GM19372 (cell line): Measurements from ENCODE around the gene MGA.

ENCODE experiments used
- ATAC-seq: cut with Tn5 transposase; IDR thresholded peaks from one replicate; pipeline ENCODE4 v1.9.1; 2021; ENCODE audit warnings: mild to moderate bottlenecking, low read depth, moderate library complexity; ENCODE audit not compliant: unreplicated experiment

Gene MGA

DNA sequence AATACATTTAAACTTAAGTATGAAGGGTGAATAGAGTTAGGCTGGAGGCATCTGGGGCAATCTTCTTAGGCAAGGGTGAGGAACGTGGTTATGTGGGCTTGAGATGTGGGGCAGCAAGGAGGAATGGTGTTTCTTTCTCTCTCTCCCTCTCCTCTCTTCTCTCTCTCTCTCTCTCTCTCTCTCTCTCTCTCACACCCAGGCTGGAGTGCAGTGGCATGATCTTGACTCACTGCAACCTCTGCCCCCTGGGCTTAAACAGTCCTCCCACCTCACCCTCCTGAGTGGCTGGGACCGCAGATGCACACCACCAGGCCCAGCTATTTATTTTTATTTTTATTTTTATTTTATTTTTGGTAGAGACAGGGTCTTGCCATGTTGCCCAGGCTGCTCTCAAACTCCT lies 4.0 kb upstream of the MGA start:
- no peak for ATAC-seq

DNA sequence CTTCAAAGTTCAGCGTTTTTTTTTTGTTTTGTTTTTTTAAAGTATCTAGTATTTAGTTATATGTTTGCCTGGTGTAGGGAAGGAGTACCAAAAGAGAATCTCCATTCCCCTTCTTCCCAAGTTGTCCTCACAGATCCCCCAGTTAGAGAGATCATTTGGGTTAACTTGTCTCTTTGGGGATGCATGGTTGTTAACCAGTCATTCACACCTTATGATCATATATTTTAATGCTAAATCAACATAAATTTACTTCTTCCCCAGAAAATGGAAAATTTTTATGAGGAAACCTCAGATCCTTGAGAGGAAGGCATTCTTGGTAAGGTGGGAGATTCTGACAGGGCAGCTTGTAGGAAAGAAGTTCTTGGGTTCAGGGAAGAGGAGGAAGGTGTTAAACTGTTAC lies 1.5 kb upstream of the MGA start:
- no peak for ATAC-seq

DNA sequence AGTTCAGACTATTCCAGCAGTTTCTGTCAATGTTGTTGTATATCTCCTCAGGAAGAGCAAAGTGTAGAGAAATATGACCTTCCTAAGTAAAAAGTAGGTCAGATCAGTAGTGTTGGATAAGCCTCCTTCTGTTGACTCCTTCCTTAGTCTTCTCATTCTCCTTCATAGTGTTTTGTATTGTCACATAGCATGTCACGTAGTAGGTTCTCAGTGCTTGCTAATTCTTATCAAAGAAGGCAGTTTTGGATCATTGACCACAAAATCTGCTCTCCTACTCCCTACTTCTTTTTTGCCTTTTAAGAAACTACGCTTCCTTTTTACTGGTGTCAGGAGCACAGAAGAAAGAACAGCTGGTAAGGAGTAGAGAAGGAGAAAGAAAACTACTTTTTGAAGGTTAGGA lies 1.0 kb upstream of the MGA start:
- ATAC-seq, result no peak

DNA sequence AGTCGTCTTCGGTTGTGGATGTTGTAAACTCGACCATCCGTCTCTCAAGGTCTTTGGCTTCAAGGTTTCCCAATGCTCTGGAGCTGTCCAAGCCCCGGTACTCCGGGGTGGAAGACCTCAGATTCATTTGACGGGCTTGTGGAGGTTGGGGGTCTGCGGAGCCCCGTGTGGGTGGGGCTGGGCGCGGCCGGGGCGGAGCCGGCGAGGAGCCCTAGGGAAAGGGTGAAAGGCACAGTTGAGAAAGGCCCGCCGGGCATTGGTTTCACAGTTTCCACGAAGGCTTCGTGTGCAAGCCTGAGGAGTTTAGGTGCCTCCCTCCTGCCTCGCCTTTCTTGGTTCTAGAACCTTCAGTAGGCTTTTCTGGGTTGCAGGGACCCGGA lies 360 bp upstream of the MGA start:
- ATAC-seq, result no peak

DNA sequence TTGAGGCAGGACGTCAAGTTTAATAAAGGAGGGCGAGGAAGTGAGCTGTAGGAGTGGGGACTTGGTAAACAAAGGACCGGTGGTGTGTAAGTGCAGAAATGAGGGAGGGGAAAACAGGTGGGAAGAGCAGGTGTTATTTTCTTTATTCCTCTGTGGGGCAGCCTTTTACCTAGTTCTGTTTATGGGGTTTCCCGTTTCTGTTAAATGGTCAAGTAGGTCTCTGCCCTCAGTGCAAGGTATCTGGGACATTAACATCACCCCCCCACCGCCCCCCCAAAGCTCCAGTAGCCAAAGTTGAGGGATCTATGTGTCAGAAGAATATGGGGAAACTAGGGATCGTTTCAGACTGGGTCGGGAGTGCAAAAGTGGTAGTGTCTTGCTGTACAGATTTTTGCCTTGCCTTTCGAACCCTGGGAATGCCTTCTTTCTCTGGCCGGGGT lies 893 bp downstream of the MGA start:
- ATAC-seq, result no peak

DNA sequence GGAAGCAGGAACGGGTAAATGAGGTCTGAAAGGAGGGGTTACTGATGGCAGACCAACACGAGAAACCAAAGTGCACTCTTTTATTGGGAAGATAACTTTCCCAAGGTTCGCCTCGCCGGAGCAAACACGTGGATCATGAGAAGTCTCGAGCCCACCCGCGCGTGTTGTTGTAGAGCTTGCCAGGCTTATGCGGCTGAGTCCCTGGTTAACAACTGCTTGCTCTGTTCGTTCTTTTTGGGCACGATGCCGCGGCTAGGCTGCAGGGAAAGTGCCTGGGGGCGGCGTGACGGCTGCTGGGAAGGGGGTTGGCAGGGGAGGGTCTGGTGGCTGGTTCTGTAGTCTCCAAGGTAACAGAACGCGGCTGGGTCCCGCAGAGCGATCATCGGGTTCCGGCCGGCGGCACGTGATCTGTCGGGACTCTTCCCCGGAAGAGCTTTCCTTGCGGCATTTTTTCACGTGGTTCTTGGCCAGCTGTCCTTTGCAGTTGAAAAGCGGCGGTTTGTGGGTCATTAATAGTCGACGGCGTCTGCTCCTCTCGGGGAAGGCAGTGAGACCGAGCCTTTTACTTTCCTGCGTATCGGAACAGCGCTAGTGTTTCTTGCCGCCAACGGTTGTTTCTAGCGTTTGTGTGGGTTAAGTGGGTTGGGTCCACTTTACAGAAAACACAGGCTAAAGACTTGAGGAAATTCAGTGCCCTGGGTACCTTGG lies 1.5 kb downstream of the MGA start:
- no peak for ATAC-seq

DNA sequence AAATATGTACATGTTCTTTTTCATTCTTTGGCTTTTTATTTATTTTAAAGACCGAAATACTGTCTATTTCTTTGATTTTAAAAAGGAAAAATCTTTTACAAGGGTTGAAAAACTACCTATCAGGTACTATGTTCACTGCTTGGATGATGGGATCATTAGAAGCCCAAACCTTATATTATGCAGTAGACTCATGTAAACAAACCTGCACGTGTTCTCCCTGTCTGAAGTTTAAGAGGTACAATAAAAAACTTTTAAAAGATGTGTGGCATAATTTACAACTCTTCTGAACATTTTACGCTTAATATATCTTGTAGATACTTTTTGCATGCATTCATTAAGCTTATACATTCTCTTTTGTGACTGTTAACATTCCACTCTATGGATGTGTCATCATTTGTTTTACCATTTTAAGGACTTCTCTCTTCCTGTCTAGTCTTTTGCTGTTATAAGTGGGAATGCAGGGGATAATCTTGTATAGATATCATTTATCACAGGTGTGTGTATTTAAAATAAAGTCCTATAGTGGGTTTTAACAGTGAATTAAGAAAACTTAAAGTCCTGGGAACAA lies 6.2 kb downstream of the MGA start:
- no peak for ATAC-seq

DNA sequence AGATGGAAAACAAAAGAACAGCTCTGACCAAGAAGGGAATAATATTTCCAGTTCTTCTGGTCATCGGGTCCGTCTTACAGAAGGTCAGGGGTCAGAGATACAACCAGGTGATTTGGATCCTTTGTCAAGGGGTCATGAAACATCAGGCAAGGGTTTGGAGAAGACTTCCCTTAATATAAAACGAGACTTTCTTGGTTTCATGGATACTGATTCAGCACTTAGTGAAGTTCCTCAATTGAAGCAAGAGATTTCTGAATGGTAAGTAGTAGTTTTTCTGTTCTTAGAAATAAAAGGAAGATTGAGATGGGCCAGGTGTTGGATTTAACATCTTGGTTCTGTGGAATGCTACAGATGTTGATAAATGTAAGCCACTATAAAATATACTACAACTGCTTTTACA lies 9.5 kb downstream of the MGA start:
- no peak for ATAC-seq

DNA sequence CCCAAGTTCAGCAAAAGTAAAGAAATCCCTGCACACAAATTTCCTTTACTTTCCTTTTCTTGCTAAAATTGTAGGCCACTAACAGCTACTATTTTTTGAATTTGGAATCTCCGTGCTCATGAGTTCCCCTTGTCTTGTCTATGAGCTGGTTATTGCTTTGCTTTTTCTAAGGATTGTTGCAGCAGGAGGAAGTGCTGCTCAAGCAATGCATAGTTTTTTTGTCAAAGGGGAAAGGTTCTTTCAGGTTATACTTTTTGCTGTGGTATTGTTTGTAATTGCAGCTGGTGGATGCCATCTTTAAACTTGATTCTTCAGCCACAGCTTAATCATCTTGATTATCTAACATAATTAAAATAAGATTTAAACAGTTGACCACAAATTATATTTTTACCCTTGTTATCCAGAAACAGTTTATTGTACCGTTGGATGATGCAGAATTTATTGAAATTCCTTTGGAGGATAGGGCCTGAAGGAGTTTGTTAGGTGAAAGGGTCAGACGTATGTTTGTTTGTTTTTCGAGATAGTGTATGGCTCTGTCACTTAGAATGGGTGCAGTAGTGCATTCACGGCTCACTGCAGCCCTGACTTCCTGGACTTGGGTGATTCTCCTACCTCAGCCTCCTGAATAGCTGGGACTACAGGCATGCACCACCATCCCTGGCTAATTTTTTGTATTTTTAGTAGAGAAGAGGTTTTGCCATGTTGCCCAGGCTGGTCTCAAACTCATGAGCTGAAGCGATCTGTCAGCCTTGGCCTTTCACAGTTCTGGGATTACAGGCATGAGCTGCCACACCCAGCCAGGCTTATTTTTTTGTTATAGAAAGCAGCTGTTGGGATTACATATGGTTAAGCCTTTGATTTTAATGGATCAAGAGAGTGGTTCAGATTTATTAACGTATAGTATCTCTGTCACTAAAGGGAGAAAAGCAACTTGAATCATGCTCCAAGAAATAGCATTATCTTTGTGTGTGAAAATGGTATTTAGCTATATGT lies 11.7 kb downstream of the MGA start:
- ATAC-seq, result no peak

DNA sequence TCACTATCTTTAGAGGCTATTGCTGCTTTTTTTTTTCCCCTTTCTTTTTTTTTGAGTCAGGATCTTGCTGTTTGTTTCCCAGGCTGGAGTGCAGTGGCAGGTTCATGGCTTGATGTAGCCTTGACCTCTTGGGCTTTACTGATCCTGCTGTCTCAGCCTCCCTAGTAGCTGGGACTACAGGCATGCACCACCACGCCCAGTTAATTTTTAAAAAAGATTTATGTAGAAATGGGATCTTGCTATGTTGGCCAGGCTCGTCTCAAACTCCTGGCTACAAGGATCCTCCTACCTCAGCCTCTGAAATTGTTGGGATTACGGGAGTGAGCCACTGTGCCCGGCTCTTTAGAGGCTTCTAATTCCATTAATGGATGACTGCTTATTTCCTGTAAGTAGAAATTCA lies 15.1 kb downstream of the MGA start:
- no peak for ATAC-seq

DNA sequence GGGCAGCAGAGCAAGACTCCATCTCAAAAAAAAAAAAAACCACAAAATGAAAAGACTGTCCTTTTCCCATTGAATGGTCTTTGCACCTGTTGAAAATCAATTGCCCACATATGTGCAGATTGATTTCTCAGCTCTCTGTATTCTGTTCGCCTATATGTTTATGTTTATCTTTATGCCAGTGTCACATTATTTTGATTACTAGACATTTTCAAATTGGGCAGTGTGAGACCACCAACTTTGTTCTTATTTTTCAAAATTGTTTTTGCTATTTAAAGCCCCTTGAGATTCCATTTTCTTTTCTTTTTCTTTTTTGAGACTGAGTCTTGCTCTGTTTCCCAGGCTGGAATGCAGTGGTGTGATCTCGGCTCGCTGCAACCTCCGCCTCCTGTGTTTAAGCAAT lies 18.5 kb downstream of the MGA start:
- no peak for ATAC-seq

DNA sequence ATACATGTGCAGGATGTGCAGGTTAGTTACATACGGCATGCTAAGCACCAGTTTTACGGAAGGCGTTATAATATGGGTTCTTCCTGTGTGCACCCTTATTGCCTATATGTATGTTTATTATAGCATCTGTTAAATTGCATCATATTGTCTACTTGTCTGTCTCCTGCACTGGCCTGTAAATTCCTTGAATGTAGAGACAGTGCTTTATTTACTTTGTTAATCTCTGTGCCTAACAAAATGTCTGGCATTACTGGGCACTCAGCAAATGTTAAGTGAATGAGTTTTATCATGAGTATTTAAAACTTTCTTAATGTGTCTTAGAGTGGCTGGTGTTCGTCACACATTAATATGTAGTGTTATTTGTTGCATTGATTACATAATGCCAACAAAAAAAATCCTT lies 23.8 kb downstream of the MGA start:
- no peak for ATAC-seq

DNA sequence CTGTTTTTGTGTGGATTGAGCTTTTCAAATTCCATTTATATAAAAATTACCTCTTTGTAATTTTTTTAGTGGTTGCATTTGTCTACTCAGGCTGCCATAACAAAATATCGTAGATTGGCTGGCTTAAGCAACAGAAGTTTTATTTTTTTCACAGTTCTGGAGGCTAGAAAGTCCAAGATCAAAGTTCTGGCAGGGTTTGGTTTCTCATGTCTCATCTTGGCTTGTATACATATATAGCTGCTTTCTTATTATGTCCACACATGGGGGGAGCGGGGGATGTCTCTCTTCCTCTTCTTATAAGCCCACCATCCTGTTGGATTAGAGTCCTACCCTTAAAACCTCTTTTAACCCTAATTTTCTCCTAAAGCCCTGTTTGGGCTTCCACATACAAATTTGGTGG lies 28.5 kb downstream of the MGA start:
- no peak for ATAC-seq

DNA sequence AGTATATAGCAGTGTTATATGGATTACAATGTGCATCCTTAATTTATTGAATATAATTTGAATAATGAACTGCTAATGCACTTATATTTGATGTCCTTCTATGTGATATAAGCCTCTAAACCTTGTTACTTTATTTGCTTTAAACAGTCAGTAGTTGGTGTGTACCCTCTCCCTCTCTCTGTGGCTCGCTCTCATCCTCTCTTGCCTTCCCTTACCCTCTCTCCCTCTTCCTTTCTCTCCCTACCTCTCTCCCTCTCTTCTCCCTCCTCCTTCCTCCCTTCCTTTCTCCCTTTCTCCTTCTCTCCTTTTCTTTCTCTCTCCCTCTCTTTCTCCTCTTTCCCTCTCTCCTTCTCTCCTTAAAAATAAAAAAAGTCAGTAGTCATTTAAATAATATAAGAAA lies 28.9 kb downstream of the MGA start:
- no peak for ATAC-seq

DNA sequence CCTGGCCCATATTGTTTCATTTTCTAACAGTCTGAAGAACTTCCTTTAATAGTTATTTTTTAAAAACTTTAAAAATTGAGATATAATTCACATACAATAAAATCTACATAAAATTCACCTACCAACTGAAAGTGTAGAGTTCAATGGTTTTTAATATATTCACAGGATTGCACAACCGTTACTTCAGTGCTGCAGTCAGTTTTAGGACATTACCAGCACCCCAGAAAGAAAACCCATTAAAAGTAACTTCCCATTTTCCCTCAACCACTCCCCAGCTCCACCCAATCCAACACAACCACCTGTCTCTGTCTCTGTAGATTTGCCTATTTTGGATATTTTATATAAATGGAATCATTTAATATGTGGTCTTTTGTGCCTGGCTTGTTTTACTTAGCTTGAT lies 29.6 kb downstream of the MGA start:
- no peak for ATAC-seq

DNA sequence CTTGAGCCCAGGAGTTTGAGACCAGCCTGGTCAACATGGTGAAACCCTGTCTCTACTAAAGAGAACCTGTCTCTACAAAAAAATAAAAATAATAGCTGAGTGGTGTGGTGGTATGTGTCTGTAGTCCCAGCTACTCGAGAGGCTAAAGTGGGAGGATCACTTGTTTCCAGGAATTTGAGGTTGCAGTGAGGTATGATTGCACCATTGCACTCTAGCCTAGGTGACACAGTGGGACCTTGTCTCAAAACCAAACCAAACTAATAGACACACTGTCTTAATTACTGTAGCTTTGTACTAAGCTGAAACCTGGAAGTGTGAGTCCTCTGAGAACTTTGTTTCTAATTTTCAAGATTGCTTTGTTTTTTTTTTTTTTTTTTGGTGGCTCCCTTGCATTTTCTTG lies 30.4 kb downstream of the MGA start:
- no peak for ATAC-seq

DNA sequence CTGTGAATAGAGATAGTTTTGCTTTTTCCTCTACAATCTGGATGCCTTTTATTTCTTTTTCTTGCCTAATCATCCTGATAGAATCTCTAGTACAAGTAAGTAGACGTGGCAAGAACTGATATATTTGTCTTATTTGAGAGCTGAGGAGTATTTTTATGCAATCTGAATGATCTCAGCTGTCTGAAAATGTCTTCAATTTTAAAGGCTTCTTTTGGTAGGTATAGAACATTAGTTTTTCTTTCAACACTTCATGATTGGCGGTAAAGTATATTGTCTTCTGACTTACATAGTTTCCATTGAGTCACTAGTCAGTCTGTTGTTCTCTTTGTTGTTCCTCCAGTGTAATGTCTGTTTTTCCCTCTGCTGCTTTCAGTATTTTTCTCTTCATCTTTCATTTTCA lies 31.3 kb downstream of the MGA start:
- ATAC-seq, result no peak

DNA sequence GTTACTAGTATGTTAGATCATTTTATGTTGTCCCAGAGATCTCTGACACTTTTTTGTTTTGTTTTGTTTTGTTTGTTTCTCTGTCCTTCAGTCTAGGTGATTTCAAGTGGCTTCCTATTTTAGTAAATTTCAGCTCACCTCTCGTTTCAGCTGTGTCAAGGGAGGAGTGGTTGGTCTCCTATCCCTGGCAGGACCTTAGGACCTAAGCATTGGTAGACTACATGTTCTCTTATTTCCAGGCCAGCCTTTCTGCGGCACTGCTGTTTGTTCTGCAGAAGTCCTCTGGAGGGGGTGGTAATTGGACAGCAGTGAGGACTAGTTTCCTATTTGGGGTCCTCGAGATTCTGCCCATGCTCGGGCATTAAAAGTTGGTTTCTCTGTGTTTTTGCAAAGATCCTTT lies 31.8 kb downstream of the MGA start:
- no peak for ATAC-seq

DNA sequence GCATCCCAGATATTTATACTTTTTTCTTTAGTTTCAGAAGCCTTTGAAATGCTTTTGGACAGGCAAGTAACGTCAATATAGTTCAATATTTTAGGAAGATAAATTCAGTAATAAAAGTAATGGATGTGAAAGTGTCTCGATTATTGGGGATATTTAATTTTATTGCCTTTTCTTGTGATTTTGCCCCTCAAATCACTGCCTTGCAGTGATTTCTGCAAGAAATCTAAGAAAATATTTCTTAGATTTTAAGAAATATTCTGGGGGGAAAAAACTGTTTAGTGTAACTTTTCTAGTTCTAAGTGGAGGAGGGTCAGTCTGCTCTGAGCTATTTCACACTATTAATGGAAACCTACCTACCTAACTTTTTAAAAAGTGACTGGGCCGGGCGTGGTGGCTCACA lies 33.6 kb downstream of the MGA start:
- no peak for ATAC-seq

DNA sequence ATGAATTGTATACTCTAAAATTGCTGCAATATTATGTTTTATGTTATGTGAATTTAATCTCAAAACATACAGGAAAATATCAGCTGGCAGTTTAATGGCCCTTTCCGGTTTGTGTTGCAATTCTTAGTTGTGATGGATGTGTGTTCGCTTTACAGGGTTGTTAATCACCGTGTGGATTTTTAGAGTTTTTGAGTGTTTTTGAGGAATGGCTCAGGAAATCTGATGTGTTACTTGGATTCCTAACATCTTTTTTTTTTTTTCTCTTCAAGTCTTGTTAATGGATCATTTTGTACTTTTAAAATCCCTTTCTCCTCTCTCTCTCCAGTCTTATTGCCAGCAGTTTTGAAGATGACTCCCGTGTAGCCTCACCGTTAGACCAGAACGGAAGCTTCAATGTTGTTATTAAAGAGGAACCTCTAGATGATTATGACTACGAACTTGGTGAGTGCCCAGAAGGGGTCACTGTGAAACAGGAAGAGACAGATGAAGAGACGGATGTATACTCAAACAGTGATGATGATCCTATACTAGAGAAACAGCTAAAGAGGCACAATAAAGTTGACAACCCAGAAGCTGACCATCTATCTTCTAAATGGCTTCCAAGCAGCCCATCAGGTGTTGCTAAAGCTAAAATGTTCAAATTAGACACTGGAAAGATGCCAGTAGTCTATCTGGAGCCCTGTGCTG lies 35.7 kb downstream of the MGA start:
- ATAC-seq, result peak; percentile 77

DNA sequence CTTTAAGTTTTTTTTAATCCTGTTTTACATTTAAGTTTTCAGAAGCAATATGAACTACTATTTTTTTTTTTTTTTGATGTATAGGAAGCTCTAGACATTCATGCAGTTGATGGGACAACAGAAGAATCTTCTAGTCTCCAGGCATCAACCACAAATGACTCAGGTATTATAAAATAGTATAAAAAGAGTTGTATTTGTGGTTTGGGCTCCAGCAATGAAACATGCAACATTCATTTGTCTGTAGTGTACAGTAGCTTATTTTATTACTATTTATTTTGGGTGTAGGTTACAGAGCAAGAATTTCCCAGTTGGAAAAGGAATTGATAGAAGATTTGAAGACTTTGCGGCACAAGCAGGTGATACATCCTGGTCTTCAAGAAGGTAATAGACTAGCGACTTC lies 38.6 kb downstream of the MGA start:
- no peak for ATAC-seq
